Skin of body (tissue), 2 donors: ENCODE measurements around the gene CELA2B. TPM values are rescaled to one million over a fixed set of nuclear protein-coding genes. Genes with fewer than 3 reads are reported as not detected.
A peak's percentile ranks its signal among the peaks of the same experiment; 100 is the strongest.

Source experiments
- DNase-seq: peaks from one replicate; lab custom pipeline; 2025; lab: John Stamatoyannopoulos, UW
- total RNA-seq: library from RNA; depleted of rRNA; stranded (reverse); fragments of >200 nt; gene quantifications from one replicate; pipeline ENCODE4 v1.2.3, GENCODE V29; 2014

CELA2B gene
- total RNA-seq, 1 donor from 2014 or later = 0.30 TPM

DNA sequence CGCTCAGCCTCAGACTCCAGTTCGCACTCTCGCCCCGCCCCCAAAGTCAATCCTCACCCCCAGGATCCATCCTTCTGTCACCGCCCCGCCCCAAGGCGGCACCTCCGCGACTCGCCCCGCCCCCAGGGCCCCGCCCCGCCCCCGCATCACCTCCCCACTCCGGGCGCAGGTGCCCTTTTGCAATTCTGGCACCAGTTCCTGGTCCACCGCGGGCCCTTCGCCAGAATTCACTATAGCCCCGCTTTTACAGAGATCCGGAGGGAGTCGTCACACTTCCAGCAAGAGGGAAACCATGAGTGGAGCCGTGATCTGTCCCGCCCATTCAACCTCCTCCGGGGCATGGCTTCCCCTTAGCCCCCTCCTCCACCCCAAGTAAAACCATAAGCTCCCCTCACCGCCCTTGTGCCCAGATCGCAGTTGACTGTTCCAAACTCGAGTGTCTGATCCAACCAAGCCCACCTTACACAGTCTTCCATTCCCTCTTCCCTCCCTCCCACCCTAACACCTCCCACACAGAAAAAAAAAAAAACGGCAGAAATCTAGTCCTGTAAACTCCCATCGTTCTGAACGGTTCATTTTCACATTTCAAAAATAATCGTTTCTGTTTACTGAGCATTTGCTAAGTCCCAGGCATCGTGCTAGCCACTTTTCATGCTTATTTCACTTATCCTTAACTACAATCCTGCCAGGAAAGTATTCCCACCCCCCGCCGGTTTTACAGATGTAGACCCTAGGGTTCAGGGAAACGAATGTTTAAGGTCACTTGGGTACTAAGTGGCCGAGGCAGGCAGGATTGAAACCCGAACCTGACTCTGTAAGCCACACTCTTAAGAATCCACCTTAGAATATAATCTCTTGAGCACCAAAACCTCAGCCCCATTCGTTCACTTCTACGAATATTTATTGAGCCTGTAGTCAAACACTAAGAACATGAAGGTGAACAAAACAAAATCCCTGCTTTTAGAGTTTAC, 49.4 kb downstream of the CELA2B start:
- peak; percentile 88 for DNase-seq

DNA sequence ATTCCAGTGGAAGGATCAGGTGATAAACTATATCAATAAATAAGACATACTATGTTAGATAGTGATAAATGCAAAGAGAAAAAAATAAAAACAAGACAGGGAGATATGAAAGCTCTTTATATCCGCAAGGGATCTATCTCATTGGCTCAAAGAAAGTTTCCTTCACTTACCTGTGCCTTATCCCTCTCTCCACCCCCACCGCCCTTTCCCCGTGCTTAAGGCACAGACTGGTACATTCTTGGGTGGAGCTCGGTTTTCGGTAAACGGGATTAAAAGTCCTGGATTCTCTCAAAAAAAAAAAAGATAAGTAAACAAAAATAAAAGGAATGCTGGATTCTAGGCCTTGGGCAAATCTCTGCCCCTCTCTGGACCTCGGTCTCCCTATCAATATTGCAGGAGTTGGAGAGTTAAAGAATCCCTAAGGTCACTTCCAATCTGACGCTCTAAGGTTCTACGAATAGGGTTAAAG, 50.2 kb downstream of the CELA2B start:
- no peak for DNase-seq

DNA sequence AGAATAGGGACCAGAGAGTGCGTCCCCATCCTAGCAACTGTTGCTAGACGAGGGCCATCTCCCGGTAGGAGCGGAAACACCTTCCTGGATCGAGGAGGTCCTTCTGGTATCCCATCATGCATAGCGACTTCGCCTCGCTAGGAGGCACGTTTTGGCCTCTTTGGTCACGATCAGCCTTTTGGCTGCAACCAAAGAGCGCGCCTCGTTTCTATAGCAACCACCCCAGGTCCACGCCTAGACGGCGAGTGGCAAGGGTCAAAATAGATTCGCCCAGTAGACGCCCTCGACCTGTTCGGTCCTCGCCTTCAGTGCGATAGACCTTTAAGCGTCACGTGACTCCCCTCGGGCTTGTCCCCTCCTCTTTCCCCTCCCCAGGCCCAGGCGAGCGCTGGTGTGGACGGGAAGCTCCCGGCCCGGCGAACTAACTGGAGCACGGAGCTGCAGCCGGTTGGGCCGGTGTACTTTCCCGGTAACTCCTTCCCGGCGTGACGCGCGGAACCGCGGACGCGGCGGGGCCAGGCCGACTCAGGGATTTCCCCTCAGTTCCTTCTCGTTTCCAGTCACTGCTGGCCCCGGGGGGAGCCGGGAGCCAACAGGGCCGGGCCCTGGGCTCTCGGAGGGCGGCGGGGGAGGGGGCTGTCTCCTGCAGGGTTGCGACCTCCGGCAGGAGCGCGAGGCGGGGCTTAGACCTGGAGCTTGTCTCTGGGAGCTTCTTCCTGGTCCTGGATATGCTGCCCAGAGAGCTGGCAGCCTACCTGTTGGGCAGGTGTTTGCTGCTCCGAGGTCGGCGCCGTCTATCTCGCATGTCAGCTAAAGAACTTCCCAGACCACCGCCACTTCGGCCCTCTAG, 50.8 kb downstream of the CELA2B start, which contains the start of gene DNAJC16:
Gene DNAJC16 (plus strand): TSS at position 359 of the 850 bp plus-strand sequence. CDS start 2,258 bp downstream, outside the sequence.
- peak; percentile 100 for DNase-seq

DNA sequence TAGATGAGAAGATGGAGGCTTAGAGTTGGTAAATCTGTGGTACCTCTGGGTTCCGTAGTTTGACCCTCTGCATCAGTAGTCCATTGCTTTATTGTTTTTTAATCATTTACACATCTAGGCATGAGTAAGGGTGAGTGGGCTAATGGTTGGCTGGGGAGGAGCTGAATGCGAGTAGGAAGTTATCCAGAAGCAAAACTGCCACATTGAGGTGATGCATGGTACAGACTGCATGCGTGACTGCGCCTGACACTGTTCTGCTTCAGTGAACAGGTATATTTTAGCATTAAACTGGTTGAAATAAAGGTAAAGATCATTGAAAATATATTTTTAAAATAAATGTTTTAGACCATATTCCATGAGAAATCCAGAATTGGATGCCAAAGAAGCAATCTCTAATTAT, 55.1 kb downstream of the CELA2B start:
- no peak for DNase-seq

DNA sequence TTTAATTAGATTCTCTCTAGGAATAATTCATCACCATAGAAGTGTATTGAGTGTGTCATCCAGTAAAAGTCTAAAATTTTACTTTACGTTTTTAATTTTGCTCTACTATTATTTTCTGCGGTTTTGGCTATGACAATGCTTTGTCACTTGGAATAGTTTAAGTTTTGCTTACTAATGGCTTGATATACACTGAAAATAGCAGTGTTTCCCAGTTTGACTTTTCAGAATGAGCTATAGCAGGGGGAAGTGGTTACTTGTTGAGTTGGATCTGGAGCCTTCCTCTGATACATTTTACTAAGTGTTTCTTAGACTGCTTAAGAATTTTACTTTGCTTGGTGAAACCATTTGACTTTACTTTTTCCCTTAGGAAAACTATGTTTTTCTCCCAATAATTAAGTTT, 55.8 kb downstream of the CELA2B start:
- no peak for DNase-seq

DNA sequence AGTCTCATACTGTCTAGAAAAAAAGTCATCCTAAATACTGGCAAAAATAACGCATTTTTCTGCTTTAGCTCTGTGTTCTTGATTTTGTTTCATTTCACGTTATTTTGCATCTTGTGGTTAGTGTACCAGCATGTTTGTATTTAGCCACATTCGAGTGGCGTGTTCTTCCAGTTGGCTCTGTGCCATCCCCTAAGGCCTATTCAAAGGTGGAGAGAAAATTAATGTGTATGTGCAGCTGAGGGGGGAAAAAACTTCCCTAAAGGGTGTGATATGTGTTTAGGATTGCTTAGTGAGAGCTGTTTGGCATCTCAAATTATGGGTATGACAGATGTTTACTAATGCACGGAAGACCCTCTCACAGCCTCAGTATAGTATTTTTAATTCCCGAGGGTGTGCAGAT, 62.9 kb downstream of the CELA2B start:
- DNase-seq = no peak

DNA sequence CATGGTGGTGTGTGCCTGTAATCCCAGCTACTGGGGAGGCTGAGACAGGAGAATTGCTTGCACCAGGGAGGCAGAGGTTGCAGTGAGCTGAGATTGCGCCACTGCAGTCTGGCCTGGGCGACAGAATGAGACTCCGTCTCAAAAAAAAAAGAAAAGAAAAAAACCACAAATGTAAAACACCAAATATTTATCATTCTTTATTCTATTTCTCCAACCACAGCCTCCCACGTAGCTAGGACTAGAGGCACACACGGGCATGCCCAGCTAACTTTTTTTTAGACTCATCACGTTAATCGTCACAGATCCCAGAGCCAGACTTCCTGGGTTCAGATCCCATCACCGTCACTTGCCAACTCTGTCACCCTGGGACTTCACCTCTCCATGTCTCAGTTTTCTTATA, 64.3 kb downstream of the CELA2B start:
- no peak for DNase-seq

Other genes with a start within 250 kb of the CELA2B start
- 1.4 TPM for gene FHAD1, start 228.9 kb upstream of the CELA2B start, total RNA-seq
- gene EFHD2, start 66.2 kb upstream of the CELA2B start, total RNA-seq = 12.6 TPM
- gene CTRC, start 37.7 kb upstream of the CELA2B start, total RNA-seq = not detected
- not detected for gene CELA2A, start 19.4 kb upstream of the CELA2B start, total RNA-seq
- 5.1 TPM for gene CASP9, start 48.1 kb downstream of the CELA2B start, total RNA-seq
- 12.8 TPM for gene DNAJC16, start 50.7 kb downstream of the CELA2B start, total RNA-seq
- gene AGMAT, start 108.9 kb downstream of the CELA2B start, total RNA-seq = 0.99 TPM
- gene DDI2, start 141.4 kb downstream of the CELA2B start, total RNA-seq = 54.4 TPM
- gene PLEKHM2, start 208.2 kb downstream of the CELA2B start, total RNA-seq = 19.6 TPM